ENCODE measurements around the gene FAM13A. TPM values are rescaled to one million over a fixed set of nuclear protein-coding genes. Genes with fewer than 3 reads are reported as not detected.

FAM13A gene
- total and polyA plus RNA-seq, 2 of the 8 experiments (the other 6 are each of a cell fraction or from before 2014, with no cell fraction given) = 7.1 to 16.5 TPM

DNA sequence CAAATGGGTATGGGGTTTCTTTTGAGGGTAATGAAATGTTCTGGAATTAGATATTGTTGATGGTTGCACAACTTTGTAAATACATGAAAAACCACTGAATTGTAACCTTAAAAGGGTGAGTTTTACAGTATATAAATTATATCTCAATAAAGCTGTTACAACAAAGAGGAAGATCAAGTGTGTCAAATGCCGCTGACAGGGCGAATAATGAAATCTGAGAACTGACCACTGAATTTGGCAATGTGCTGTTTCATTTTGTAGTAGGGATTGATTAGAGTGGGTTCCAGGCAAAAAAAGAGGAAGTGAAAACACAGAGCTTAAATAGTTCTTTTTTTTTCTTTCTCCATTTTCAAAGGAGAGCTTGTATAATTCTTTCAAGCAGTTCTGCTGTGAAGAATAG is 198.2 kb downstream of the FAM13A start:
- no peak overlapping the region for H4K5ac ChIP-seq (ENCODE audit: insufficient read length, low read depth, low read length)
- no peak overlapping the region for H2BK5ac ChIP-seq (ENCODE audit: low read depth, low read length)
- WGBS, 2 experiments (ENCODE audit: extremely low coverage in 1 of 2, insufficient coverage in 1 of 2, insufficient read length in 1 of 2, insufficient replicate concordance in 2 of 2, low coverage in 1 of 2, low lambda C conversion rate in 2 of 2, missing lambda C conversion rate in 1 of 2) = 93% methylated on average over 2 of the region's 2 CpGs; no CpG with 5 or more reads in 1 of the 2 experiments
- no peak overlapping the region for H2BK20ac ChIP-seq (ENCODE audit: low read length)
- H4K20me1 ChIP-seq (replicated peaks in 1 of 2; ENCODE audit: control insufficient read depth in 1 of 2, insufficient read depth in 2 of 2, low read length in 2 of 2) = no peaks in the 10 kb centered on the region
- H4K8ac ChIP-seq (ENCODE audit: extremely low read depth, insufficient read depth, low read length) = no peak overlapping the region
- FAIRE-seq (no peak), DNase-seq (ENCODE audit: low read depth in 1 of 2, low spot score in 2 of 2) (no peak)
- H2AK5ac ChIP-seq (ENCODE audit: low read depth, low read length) = no peak overlapping the region
- no peak overlapping the region for H2BK15ac ChIP-seq (ENCODE audit: low read length)
- no peaks in the 10 kb centered on the region for H3K9me3 ChIP-seq (ENCODE audit: insufficient read depth in 2 of 2, low read depth in 1 of 2, low read length in 1 of 2)
- H3K9ac ChIP-seq (replicated peaks in 1 of 4; ENCODE audit: extremely low read depth in 1 of 4, low read depth in 3 of 4, low read length in 3 of 4) = no peak overlapping the region
- H3K79me1 ChIP-seq (ENCODE audit: low read depth, low read length) = no peaks in the 10 kb centered on the region
- H2BK12ac ChIP-seq (ENCODE audit: low read depth, low read length) = no peak overlapping the region
- no peak overlapping the region for H4K91ac ChIP-seq (replicated peaks; ENCODE audit: insufficient read length, low read length)
- no peak overlapping the region for H3K4ac ChIP-seq (replicated peaks; ENCODE audit: insufficient read length, low read depth, low read length)
- H3K4me2 ChIP-seq (ENCODE audit: insufficient read depth in 1 of 2, low read depth in 2 of 2, low read length in 2 of 2) = no peak overlapping the region
- H3K18ac ChIP-seq (ENCODE audit: extremely low read depth, low read length) = no peak overlapping the region
- CTCF ChIA-PET (ENCODE audit: partially characterized antibody) = interaction anchor here (0.7 to 1.6 kb wide), 4 partner anchors 11 to 396 kb away, joined by 3 to 4 read pairs (median 3); no protein-coding TSS in a partner anchor
- H3K23me2 ChIP-seq (ENCODE audit: low read depth, low read length) = no peaks in the 10 kb centered on the region
- no peaks in the 10 kb centered on the region for H3K79me2 ChIP-seq (ENCODE audit: control insufficient read depth in 1 of 2, insufficient read depth in 2 of 2, low read length in 2 of 2)
- H3K56ac ChIP-seq (replicated peaks; ENCODE audit: insufficient read length, low read depth, low read length) = no peak overlapping the region
- no peak overlapping the region for H3K23ac ChIP-seq (ENCODE audit: insufficient read length)
- H3K27ac ChIP-seq (ENCODE audit: low read depth, low read length) = no peak overlapping the region
- no peak overlapping the region for H2AFZ ChIP-seq (ENCODE audit: low read length)
- no peaks in the 10 kb centered on the region for H3K4me1 ChIP-seq (replicated peaks in 1 of 4; ENCODE audit: control insufficient read depth in 3 of 4, insufficient read depth in 4 of 4, low read length in 3 of 4)
- H2BK120ac ChIP-seq (replicated peaks; ENCODE audit: low read depth, low read length) = no peak overlapping the region
- H3K36me3 ChIP-seq (ENCODE audit: control insufficient read depth in 2 of 4, insufficient read depth in 4 of 4, low read length in 3 of 4) = no peaks in the 10 kb centered on the region
- H3K14ac ChIP-seq (ENCODE audit: insufficient read length) = no peak overlapping the region
- POLR2A ChIA-PET (ENCODE audit: partially characterized antibody) = no interaction called here
- no peaks in the 10 kb centered on the region for H3K27me3 ChIP-seq (replicated peaks in 1 of 4; ENCODE audit: control insufficient read depth in 3 of 4, extremely low read depth in 1 of 4, insufficient read depth in 3 of 4, low read length in 3 of 4)
- H3K4me3 ChIP-seq (ENCODE audit: extremely low read depth in 1 of 4, insufficient read depth in 2 of 4, low read depth in 3 of 4, low read length in 4 of 4) = no peak overlapping the region
- TF ChIP-seq RNF2 (IDR thresholded peaks at IDR 0.05; ENCODE audit: borderline replicate concordance, low read depth, low read length, missing control alignments, poor library complexity, severe bottlenecking) (no peak), MAFK (IDR thresholded peaks at IDR 0.05; ENCODE audit: low read depth, low read length) (no peak), KDM4A (IDR thresholded peaks at IDR 0.05; ENCODE audit: low read depth, low read length, severe bottlenecking) (no peak), BCL11A (IDR thresholded peaks at IDR 0.05; ENCODE audit: low read depth in 2 of 2, low read length in 2 of 2) (no peak), TBP (IDR thresholded peaks at IDR 0.05; ENCODE audit: low read depth, low read length) (no peak)
- TF ChIP-seq, protein P1, sequence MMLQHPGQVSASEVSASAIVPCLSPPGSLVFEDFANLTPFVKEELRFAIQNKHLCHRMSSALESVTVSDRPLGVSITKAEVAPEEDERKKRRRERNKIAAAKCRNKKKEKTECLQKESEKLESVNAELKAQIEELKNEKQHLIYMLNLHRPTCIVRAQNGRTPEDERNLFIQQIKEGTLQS (IDR thresholded peaks at IDR 0.05; ENCODE audit: insufficient read depth, low read depth, low read length) = no peak

Measured in H1 (cell line).